ENCODE data around the gene CEACAM6.

Gene CEACAM6

DNA sequence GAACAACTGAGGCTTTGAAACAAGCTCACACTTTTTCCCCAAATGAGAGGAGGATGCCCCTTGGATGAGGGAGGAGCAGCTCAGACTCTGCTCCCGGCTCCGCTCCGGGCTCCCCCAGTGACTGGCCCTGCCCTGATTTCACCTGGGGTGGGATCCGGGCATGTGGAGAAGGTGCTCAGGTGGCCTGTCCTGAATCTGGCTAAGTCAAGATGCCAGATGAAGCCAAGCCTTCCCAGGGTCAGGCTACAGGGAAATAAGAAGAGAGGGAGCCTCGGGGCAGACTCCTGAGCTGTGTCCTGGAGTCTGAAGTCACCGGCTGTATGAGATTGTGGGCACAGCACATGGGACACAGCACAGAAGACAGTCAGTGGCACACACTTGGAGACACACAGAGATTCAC, 36.6 kb upstream of the CEACAM6 start:
- no peak overlapping the region for H3K27ac ChIP-seq
- no peak overlapping the region for H3K4me3 ChIP-seq
- no peaks in the 10 kb centered on the region for H4K20me1 ChIP-seq
- H3K4me1 ChIP-seq = no peaks in the 10 kb centered on the region
- H3K9ac ChIP-seq = no peak overlapping the region
- no peaks in the 10 kb centered on the region for H3K9me3 ChIP-seq
- H3K4me2 ChIP-seq = no peak overlapping the region
- H3K27me3 ChIP-seq = no peaks in the 10 kb centered on the region
- H3K36me3 ChIP-seq = no peaks in the 10 kb centered on the region
- no peak for TF ChIP-seq Cebpa-rat (IDR thresholded peaks at IDR 0.05)

GRCh38 chr19:41720103-41720502, 35.2 kb upstream of the CEACAM6 start:
- Histone ChIP-seq H3K9ac (no peak overlapping the region), H4K20me1 (no peaks in the 10 kb centered on the region), H3K36me3 (no peaks in the 10 kb centered on the region), H3K9me3 (no peaks in the 10 kb centered on the region), H3K4me2 (no peak overlapping the region), H3K4me3 (no peak overlapping the region), H3K4me1 (no peaks in the 10 kb centered on the region), H3K27me3 (no peaks in the 10 kb centered on the region), H3K27ac (no peak overlapping the region)
- TF ChIP-seq Cebpa-rat (IDR thresholded peaks at IDR 0.05) = no peak

GRCh38 chr19:41726493-41726892, 28.8 kb upstream of the CEACAM6 start:
- TF ChIP-seq Cebpa-rat (IDR thresholded peaks at IDR 0.05) = no peak
- Histone ChIP-seq H3K9ac (no peak overlapping the region), H3K9me3 (no peaks in the 10 kb centered on the region), H3K27me3 (no peaks in the 10 kb centered on the region), H3K36me3 (no peaks in the 10 kb centered on the region), H4K20me1 (no peaks in the 10 kb centered on the region), H3K4me2 (peak overlapping the region; percentile 13; the same call in 1 of the 2 replicates), H3K4me3 (no peak overlapping the region), H3K4me1 (no peaks in the 10 kb centered on the region), H3K27ac (no peak overlapping the region)

GRCh38 chr19:41734156-41734555, 21.2 kb upstream of the CEACAM6 start:
- no peak for TF ChIP-seq Cebpa-rat (IDR thresholded peaks at IDR 0.05)
- Histone ChIP-seq H3K9me3 (no peaks in the 10 kb centered on the region), H3K36me3 (no peaks in the 10 kb centered on the region), H3K27me3 (no peaks in the 10 kb centered on the region), H4K20me1 (no peaks in the 10 kb centered on the region), H3K9ac (no peak overlapping the region), H3K4me3 (no peak overlapping the region), H3K4me1 (peaks cover 4% of the 10 kb centered on the region; the same call in 1 of the 2 replicates), H3K4me2 (no peak overlapping the region), H3K27ac (no peak overlapping the region)

GRCh38 chr19:41734585-41734984, 20.7 kb upstream of the CEACAM6 start:
- Histone ChIP-seq H3K4me3 (no peak overlapping the region), H3K27me3 (no peaks in the 10 kb centered on the region), H3K27ac (no peak overlapping the region), H3K4me2 (no peak overlapping the region), H4K20me1 (no peaks in the 10 kb centered on the region), H3K9me3 (no peaks in the 10 kb centered on the region), H3K36me3 (no peaks in the 10 kb centered on the region), H3K9ac (no peak overlapping the region), H3K4me1 (peaks cover 4% of the 10 kb centered on the region; the same call in 1 of the 2 replicates)
- no peak for TF ChIP-seq Cebpa-rat (IDR thresholded peaks at IDR 0.05)

DNA sequence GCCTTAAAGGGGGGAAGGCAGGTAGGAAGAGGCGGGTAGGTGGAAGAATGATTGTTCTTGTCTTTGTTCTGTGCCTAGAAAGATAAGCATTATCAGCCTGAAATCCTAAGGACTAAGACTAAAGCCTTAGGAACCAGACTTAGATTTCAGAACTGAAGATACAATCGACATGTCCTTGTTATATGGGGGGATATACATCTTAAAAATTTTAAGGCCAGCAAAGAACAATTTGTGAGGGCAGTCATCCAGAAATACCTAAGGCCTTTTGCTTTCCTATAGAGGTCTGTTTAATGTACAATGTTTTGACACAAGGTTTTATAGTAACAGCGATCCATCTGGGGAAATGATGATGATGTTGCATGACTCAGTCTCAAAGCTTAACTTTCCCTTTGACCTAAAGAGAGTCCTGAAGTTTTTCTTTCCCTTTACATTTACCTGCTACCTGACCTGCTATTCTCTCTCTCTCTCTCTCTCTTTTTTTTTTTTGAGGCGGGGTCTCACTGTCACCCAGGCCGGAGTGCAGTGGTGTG, 20.2 kb upstream of the CEACAM6 start:
- no peaks in the 10 kb centered on the region for H3K36me3 ChIP-seq
- H4K20me1 ChIP-seq = no peaks in the 10 kb centered on the region
- H3K9me3 ChIP-seq = no peaks in the 10 kb centered on the region
- TF ChIP-seq Cebpa-rat (IDR thresholded peaks at IDR 0.05) = no peak
- no peaks in the 10 kb centered on the region for H3K27me3 ChIP-seq
- H3K27ac ChIP-seq = no peak overlapping the region
- peaks cover 4% of the 10 kb centered on the region; the same call in 1 of the 2 replicates for H3K4me1 ChIP-seq
- no peak overlapping the region for H3K4me2 ChIP-seq
- H3K4me3 ChIP-seq = no peak overlapping the region
- H3K9ac ChIP-seq = no peak overlapping the region

- Histone ChIP-seq H3K4me1 (peaks cover 15% of the 10 kb centered on the region), H3K36me3 (no peaks in the 10 kb centered on the region), H3K9ac (no peak overlapping the region), H3K4me3 (no peak overlapping the region), H3K4me2 (no peak overlapping the region), H3K9me3 (no peaks in the 10 kb centered on the region), H3K27ac (no peak overlapping the region), H4K20me1 (no peaks in the 10 kb centered on the region), H3K27me3 (no peaks in the 10 kb centered on the region)
- no peak for TF ChIP-seq Cebpa-rat (IDR thresholded peaks at IDR 0.05)
These were observed 16.0 kb upstream of the CEACAM6 start for GRCh38 chr19:41739361-41739760.

- Histone ChIP-seq H3K9me3 (no peaks in the 10 kb centered on the region), H3K36me3 (no peaks in the 10 kb centered on the region), H3K27ac (no peak overlapping the region), H3K9ac (no peak overlapping the region), H4K20me1 (no peaks in the 10 kb centered on the region), H3K4me2 (no peak overlapping the region), H3K4me1 (peaks cover 28% of the 10 kb centered on the region), H3K4me3 (no peak overlapping the region), H3K27me3 (no peaks in the 10 kb centered on the region)
- TF ChIP-seq Cebpa-rat (IDR thresholded peaks at IDR 0.05) = no peak
These were observed 14.7 kb upstream of the CEACAM6 start for GRCh38 chr19:41740415-41741243.

- Histone ChIP-seq H3K4me3 (no peak overlapping the region), H3K36me3 (no peaks in the 10 kb centered on the region), H3K27me3 (no peaks in the 10 kb centered on the region), H3K27ac (no peak overlapping the region), H3K9ac (no peak overlapping the region), H3K9me3 (no peaks in the 10 kb centered on the region), H3K4me1 (peaks cover 34% of the 10 kb centered on the region), H4K20me1 (no peaks in the 10 kb centered on the region), H3K4me2 (no peak overlapping the region)
- no peak for TF ChIP-seq Cebpa-rat (IDR thresholded peaks at IDR 0.05)
These were observed 14.1 kb upstream of the CEACAM6 start for GRCh38 chr19:41741244-41741554.

- Histone ChIP-seq H3K27ac (peak overlapping the region; percentile 18; the same call in 1 of the 2 replicates), H3K9ac (no peak overlapping the region), H3K9me3 (no peaks in the 10 kb centered on the region), H3K27me3 (no peaks in the 10 kb centered on the region), H3K4me1 (peaks cover 50% of the 10 kb centered on the region), H3K36me3 (no peaks in the 10 kb centered on the region), H3K4me3 (no peak overlapping the region), H3K4me2 (peak overlapping the region; percentile 66), H4K20me1 (no peaks in the 10 kb centered on the region)
- no peak for TF ChIP-seq Cebpa-rat (IDR thresholded peaks at IDR 0.05)
These were observed 10.5 kb upstream of the CEACAM6 start for GRCh38 chr19:41744850-41745249.
